ENCODE measurements around the gene SEL1L2. TPM values are rescaled to one million over a fixed set of nuclear protein-coding genes. Genes with fewer than 3 reads are reported as not detected.

SEL1L2 gene
- total RNA-seq, 4 donors from 2014 or later: not detected

GRCh38 chr20:13825465-13825864, 164.9 kb downstream of the SEL1L2 start:
- no peaks in the 10 kb centered on the region for H3K36me3 ChIP-seq
- H3K27me3 ChIP-seq: no peaks in the 10 kb centered on the region
- DNase-seq (ENCODE audit: extremely low spot score): no peak
- H3K27ac ChIP-seq (replicated peaks in 1 of 4): no peak overlapping the region
- no peak overlapping the region for H3K4me3 ChIP-seq
- 54% methylated on average over 4 of the region's 5 CpGs for WGBS
- H3K4me1 ChIP-seq: peaks cover 0 to 6% (median 2%) of the 10 kb centered on the region in 4 donors
- peaks cover 0 to 5% (median 0%) of the 10 kb centered on the region in 4 donors for H3K9me3 ChIP-seq
- TF ChIP-seq EP300 (IDR thresholded peaks at IDR 0.05): no peak
- no peak for TF ChIP-seq POLR2AphosphoS5 (IDR thresholded peaks at IDR 0.05)
- no peak for TF ChIP-seq CTCF (IDR thresholded peaks at IDR 0.05)
- TF ChIP-seq POLR2A (IDR thresholded peaks at IDR 0.05; ENCODE audit: low read depth): no peak
- intact Hi-C loops (cut with DNase I): no loop called here

DNA sequence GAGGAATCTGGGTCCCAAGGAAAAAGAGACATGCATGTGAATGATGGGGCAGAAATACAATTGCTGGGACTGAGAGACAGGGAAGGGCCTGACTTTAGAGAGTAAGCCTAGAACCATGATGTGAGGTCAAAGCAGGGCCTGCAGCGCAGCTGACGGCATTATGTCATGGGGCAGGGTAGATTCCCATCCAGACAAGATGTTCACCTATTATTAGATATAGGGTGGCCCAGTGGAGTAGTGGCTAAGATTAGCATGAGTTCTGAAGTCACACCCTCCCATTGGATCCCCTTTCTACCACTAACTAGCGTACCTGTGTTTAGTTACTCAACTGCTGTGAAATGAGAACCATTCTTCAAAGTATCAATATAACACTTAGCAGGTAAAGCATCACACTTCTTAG, 166.0 kb downstream of the SEL1L2 start:
- no peak for TF ChIP-seq POLR2A (IDR thresholded peaks at IDR 0.05; ENCODE audit: low read depth)
- no peak for TF ChIP-seq EP300 (IDR thresholded peaks at IDR 0.05)
- TF ChIP-seq POLR2AphosphoS5 (IDR thresholded peaks at IDR 0.05): no peak
- no peak for TF ChIP-seq CTCF (IDR thresholded peaks at IDR 0.05)

DNA sequence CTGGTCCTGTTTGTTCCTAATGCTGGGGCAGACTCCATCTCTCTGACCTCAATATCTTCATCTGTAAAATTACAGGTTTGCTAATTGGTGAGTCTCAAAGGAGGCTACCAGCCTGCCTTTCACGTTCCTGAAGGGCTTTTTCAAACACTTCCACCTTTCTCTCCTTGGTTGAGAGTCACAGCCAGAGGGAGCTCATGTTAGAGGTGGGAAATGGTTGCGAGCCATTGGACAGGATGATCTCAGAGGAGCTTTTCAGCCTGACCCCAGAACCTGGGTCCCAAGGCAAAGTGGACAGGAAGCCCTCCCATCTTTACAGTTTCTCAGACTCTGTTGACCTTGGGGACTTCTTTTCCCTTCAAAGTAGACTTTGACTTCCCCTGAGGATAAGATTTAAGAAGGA, 168.0 kb downstream of the SEL1L2 start:
- DNase-seq (ENCODE audit: extremely low spot score): no peak
- 88% methylated on average over 2 of the region's 2 CpGs for WGBS
- TF ChIP-seq POLR2A (IDR thresholded peaks at IDR 0.05; ENCODE audit: low read depth) (no peak), POLR2AphosphoS5 (IDR thresholded peaks at IDR 0.05) (no peak), CTCF (IDR thresholded peaks at IDR 0.05) (no peak), EP300 (IDR thresholded peaks at IDR 0.05) (no peak)
- peaks cover 0 to 5% (median 0%) of the 10 kb centered on the region in 4 donors for H3K9me3 ChIP-seq
- H3K27ac ChIP-seq (replicated peaks in 1 of 4): no peak overlapping the region
- intact Hi-C loops (cut with DNase I): loop anchor here (5.0 kb wide), 1 partner anchor 125 kb away; no protein-coding TSS in a partner anchor
- H3K36me3 ChIP-seq: peaks cover 0 to 15% (median 11%) of the 10 kb centered on the region in 4 donors
- no peaks in the 10 kb centered on the region for H3K27me3 ChIP-seq
- peaks cover 0 to 6% (median 2%) of the 10 kb centered on the region in 4 donors for H3K4me1 ChIP-seq
- no peak overlapping the region for H3K4me3 ChIP-seq

More for the DNA sequence above, 166.0 kb downstream of the SEL1L2 start:
- no peak overlapping the region for H3K27ac ChIP-seq (replicated peaks in 1 of 4)
- intact Hi-C loops (cut with DNase I): loop anchor here (5.0 kb wide), 1 partner anchor 123 kb away; no protein-coding TSS in a partner anchor
- H3K4me3 ChIP-seq: no peak overlapping the region
- no peaks in the 10 kb centered on the region for H3K36me3 ChIP-seq
- H3K4me1 ChIP-seq: peaks cover 0 to 6% (median 2%) of the 10 kb centered on the region in 4 donors
- no peak for DNase-seq (ENCODE audit: extremely low spot score)
- peaks cover 0 to 5% (median 0%) of the 10 kb centered on the region in 4 donors for H3K9me3 ChIP-seq
- 98% methylated on average over 3 of the region's 3 CpGs for WGBS
- no peaks in the 10 kb centered on the region for H3K27me3 ChIP-seq

DNA sequence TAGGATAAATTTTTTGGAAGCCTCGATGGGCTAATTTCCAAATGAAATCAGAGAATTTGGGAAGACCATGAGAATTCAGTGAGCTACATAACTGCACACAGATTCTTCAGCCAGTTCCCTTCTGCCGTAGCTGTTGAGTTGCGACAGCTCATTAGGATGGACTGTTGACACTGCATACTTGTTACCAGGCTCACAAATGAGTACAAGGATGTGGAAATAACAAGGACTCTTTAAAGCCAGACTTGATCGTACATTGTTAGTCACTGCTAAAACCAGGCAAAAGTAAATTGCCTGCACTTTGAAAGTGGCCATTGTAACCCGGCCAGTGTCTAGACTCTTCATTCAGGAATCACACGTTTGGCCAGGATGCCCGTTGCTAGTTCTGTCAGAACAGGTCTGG, 168.5 kb downstream of the SEL1L2 start:
- Histone ChIP-seq H3K36me3 (peaks cover 0 to 21% (median 16%) of the 10 kb centered on the region in 4 donors), H3K27ac (replicated peaks in 1 of 4) (no peak overlapping the region), H3K27me3 (no peaks in the 10 kb centered on the region), H3K9me3 (peaks cover 0 to 5% (median 0%) of the 10 kb centered on the region in 4 donors), H3K4me1 (peaks cover 0 to 6% (median 2%) of the 10 kb centered on the region in 4 donors), H3K4me3 (no peak overlapping the region)
- intact Hi-C loops (cut with DNase I): loop anchor here (2.0 to 5.0 kb wide), 2 partner anchors 125 to 233 kb away; no protein-coding TSS in a partner anchor
- no peak for TF ChIP-seq POLR2AphosphoS5 (IDR thresholded peaks at IDR 0.05)
- no peak for TF ChIP-seq CTCF (IDR thresholded peaks at IDR 0.05)
- TF ChIP-seq POLR2A (IDR thresholded peaks at IDR 0.05; ENCODE audit: low read depth): no peak
- TF ChIP-seq EP300 (IDR thresholded peaks at IDR 0.05): no peak
- 87% methylated on average over 7 of the region's 7 CpGs for WGBS
- DNase-seq (ENCODE audit: extremely low spot score): no peak
